Activated CD8-positive, alpha-beta memory T cell treated with anti-CD3 and anti-CD28 coated beads for 1 hour (primary cell): ENCODE data around the gene RNF19B.

ENCODE experiments used
- DNase-seq, 2 donors: peaks; one replicate each; pipeline ENCODE4 v3.0.0-alpha.2; 2020; ENCODE audit warnings: low read depth in 1 of 2; ENCODE audit errors: extremely low read depth in 1 of 2

The RNF19B gene

GRCh38 chr1:32891241-32891570 is 73.4 kb downstream of the RNF19B start:
- DNase-seq: no peak

DNA sequence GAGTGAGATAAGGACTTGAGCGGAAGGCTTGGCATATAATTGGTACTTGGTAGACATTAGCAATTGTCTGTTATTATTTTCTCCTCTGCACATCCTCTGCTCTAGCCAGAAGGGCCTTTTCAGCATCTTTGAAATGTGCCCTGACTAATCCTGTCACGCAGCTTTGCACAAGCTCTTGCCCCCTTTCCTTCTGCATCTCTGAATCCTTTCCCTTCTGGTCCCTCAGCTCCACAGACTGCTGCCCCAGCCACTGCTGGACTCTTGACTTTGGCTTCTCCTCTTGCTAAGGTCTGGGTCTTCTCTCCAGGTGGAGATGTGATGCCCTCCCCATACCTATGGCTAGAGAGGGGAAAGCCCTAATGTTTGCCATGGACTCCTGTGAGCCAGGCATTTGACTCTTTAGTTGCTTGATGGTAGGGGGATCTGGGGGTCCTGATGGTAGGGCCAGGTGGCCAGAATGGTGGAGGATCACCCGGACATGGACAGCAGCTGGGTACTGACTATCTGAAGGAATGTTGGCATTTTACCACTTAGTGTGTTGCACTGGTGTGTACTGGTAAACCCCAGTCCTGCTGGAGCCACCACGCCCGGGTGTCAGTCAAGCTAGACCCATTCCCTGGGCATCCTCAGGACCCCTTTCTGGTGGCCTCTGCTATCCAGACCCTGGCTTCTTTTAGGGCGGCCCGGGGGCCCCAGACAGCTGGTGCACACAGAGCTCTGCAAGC is 73.9 kb downstream of the RNF19B start:
- DNase-seq: no peak

DNA sequence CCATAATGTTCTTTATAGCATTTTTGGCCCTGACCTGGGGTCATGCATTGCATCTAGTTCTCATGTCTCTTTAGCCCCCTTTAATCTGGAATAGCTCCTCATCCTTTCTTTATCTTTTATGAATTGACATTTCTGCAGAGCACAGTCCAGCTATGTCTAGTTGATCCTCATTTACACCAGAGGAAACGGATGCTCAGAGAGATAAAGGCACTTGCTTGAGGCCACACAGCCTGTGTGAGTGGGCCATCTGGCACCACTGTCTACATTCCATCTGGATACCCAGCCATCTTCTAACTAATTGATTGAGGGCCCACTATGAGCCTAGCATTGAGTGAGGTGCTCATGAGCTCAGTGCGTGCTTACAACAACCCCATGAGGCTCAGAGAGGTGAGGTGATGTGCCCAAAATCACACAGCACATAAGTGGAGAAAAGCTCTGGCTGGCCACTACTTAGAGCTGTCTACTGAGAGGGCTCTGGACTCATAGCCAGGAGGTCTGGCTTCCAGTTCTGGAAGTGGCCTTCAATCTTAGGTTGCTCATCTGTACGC is 74.8 kb downstream of the RNF19B start:
- no peak for DNase-seq

- no peak for DNase-seq
These were observed 75.8 kb downstream of the RNF19B start for GRCh38 chr1:32888677-32889420.

DNA sequence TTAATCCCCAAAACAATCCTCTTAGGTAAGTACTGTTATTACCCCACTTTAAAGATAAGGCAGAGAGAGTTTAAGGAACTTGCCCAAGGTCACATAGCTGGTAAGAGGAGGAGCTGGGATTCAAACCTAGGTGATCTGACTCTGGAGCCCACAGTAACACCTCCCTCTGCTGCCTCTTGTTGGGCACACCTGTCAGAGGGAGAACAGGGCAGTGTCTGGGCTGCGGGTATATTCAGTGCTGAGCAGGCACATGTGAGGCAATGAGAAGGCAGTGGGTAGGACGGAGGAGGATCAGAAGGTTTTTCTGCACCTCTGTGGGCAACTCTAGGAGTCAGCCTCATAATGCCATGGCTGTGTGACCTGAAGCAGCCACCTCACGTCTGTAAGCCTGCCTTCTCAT is 76.5 kb downstream of the RNF19B start:
- no peak for DNase-seq

DNA sequence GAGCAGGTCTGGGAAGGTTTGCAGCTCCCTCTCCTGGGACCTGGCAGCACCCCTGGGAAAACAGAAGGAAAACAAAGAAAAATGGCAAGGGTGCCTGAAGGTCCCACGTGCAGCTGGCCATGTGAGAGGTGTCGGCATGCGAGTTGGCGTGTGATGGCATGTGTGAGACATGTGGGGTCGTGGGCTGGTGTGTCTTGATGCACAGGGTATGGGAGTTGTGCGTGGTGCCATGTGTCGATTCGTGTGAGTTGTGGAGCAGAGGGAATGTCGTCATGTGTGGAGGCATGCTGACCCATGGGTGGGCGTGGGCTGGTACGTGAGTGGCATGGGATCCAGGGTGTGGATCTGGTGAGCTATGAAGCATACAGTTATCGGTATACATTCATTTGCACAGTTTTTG is 77.0 kb downstream of the RNF19B start:
- DNase-seq: no peak

DNA sequence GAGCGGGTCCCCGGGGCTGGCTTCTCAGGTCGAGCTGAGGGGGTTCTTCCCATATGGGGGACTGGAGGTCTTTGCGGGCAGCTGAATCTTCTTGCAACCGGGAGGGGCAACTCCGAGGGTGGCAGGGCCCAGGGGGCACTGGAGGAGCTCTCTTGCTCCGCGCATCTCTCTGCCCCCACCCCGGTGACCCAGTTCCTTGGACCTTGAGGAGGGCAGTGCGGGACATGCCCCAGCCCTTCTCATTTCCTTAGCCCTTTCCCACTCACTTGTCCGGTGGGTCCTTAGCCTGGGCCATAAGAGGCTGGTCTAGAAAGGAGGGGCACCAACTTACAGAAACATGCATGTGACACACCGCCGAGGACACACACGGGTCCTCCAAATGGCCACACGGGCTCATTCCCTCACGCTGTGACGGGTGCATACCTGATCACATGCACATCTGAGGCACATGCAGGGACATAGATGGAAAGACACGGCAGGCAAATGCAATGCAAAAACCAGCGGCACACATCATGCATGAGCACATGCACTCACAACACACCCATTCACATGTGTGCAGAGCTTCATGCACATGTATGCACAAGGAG is 77.7 kb downstream of the RNF19B start:
- no peak for DNase-seq
